HG02981 (cell line): Measurements from ENCODE around the gene TBK1.
"Not testable (repeated sequence)": the region's sequence is repeated elsewhere in the genome, so short reads cannot be mapped to it uniquely, and the experiment has no call there.

Source experiments
- ATAC-seq: cut with Tn5 transposase; IDR thresholded peaks from one replicate; pipeline ENCODE4 v1.9.1; 2021; ENCODE audit warnings: mild to moderate bottlenecking, moderate library complexity; ENCODE audit not compliant: unreplicated experiment

Gene TBK1

DNA sequence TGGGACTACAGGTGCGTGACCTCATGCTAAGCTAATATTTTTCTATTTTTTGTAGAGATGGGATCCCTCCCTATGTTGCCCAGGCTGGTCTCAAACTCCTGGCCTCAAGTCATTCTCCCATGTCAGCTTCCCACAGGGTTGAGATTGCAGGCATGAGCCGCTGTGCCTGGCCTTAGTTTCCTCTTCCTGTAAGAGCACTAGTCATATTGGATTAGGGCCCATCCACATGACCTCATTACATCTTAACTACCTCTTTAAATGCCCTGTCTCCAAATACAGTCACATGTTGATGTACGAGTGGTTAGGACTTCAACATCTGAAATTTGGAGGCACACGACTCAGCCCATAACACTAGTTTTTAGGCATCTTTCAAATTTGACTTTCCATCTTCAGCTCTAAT is 86.2 kb downstream of the TBK1 start:
- no peak for ATAC-seq

DNA sequence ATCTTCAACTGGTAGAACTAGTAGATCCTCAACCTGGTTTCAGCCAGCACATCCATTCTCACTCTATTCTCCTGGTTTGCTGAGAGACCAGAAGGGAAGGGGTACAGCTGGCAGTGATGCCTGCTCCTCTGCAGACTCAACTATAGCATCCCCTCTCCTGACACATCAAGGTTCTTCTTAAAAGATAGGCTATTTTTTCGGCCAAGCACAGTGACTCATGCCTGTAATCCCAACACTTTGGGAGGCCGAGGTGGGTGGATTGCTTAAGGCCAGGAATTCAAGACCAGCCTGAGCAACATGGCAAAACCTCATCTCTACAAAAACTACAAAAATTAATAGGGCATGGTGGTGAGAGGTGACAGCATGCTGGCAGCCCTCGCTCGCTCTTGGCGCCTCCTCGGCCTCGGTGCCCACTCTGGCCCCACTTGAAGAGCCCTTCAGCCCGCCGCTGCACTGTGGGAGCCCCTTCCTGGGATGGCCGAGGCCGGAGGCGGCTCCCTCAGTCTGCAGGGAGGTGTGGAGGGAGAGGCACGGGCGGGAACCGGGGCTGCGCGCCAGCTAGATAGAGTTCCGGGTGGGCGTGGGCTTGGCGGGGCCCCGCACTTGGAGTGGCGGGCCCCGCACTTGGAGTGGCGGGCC is 90.6 kb downstream of the TBK1 start:
- not testable (repeated sequence) for ATAC-seq

DNA sequence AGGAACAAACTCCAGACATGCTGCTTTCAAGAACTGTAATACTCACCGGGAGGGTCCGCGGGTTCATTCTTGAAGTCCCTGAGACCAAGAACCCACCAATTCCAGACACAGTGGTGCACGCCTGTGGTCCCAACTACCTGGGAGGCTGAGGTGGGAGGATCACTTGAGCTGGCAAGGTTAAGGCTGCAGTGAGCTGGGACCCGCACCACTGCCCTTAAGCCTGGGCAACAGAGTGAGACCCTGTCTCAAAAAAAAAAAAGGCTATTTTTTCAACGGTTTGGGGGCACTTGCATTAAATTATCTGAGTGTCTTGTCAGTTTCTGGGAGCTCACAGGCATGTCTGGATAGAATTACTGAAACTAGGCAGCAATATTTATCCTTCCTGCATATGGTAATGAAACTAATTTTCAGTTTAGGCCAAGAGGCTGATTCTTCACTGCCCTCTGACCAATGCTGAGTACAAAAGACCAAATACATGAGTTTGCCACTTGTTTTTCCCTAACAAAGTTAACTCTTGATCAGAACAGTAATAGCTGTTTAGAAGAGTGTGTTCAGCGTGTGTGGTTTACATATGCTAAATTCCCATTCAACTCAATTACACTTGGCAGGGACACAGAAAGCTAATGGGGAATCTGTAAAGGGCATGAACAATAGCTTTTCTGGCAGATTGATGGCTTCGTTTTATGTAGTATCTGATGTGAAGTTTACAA is 92.6 kb downstream of the TBK1 start:
- no peak for ATAC-seq

DNA sequence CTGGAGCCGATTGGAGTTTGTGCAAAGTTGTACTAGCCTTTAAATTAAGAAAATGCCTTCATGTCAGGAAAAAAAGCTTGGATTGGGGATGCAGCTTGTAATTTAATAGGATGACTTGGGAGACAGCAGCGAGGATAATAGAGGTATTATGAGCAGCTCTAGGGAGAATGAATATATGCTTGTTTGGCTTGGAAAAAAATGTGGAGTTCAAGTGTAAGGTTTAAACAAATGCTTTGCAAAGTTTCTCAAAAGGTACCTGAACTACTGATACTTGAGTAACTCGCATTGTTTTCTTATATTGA is 93.1 kb downstream of the TBK1 start:
- ATAC-seq, result no peak

DNA sequence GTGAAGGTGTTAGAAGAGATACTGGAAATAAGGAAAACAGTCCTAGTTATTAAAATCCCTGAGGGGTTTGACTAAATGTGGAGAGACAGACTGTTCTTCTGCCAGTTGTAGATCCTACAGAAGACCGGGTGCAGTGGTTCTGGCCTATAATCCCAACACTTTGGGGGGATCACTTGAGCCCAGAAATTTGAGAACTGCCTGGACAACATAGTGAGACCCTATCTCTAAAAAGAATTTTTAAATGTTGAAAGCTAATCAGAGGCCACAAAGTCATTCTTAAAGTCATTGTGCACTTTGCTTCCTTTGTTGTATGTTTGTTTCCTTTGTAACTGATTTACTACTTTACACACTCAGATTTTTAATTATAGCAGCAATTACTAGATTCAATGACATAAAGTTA is 97.2 kb downstream of the TBK1 start:
- no peak for ATAC-seq

DNA sequence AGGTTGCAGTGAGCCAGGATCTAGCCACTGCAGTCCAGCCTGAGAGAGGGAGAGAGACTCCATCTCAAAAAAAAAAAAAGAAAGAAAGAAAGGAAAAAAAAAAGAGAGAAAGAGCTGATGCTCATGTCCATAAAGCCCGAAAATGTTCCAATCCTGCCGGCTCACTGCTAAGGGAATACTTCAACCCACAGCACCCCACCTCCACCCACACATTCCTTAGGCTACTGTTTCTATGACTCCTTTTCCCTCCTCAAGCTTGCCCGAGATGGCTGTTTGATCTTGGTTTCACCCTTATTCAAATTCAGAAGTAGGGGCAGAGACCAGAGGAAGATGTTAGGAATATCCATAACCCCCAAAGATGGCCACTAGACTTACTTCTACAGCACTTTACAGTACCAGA is 98.8 kb downstream of the TBK1 start:
- ATAC-seq, result no peak

DNA sequence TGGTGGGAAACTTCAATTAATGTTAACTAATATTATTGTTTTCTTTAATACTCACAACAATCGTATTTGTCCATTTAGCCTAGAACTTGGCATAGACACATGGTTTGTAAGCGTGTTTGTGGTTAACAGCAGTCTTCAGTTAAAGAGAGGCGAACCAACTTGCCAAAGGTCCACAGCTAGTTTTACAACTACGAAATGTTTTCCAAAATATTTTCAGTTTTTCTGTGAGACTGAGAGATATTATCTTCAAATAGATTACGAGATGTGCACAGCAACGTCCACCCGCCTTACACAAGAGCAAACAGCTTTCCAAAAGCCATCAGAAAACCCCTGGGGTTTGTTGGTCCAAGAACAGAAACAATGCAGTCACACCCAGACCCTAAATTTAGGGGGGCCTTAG is 99.8 kb downstream of the TBK1 start:
- no peak for ATAC-seq
